GM18505 (cell line): Measurements from ENCODE around the gene SMOC2.

Source experiments
- ATAC-seq: cut with Tn5 transposase; IDR thresholded peaks from one replicate; pipeline ENCODE4 v1.9.1; 2021; ENCODE audit not compliant: unreplicated experiment
- POLR2A ChIP-seq: IDR thresholded peaks from 4 replicates; pipeline ENCODE4 v1.6.1; 2011; ENCODE audit warnings: borderline replicate concordance; ENCODE audit not compliant: insufficient read depth, insufficient read length; ENCODE audit errors: extremely low read depth

Gene SMOC2

DNA sequence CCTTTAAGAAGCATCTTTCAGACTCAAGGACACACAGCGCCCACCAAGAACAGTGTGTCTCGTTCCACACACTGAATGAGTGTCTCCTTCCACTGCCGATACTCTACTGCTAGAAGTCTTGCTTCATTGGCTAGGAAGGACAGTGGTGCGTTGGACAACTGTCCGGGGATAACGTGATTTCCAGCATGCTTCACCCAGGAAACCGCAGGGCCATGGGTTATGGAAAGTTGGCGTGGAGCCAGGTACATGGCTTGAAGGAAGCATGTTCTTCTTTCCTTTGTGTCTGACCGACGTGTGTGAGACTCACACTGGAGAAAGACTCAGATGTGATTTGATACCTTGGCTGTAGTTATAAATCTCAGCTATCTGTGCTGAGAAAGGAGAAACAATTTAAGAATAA, 73.2 kb downstream of the SMOC2 start:
- TF ChIP-seq POLR2A: no peak
- no peak for ATAC-seq

DNA sequence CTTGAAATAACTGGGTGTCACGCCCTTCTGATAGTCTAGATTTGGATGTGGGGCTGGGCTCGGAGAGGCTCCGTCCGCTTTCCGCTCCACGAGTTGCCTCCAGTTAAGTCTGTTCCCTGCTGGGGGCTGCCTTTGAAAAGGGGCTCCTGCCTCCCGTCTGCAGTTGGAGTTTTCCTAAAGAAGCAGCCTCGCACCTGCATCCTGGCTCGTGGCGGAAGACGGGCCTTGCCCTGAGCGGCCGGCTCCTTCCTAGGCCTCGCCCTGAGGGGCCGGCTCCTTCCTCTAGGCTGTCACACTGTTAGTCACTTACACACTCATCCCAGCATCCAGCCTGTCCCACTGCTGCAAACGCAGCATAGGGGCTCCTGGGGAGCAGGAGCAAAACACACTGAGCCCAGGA, 74.4 kb downstream of the SMOC2 start:
- TF ChIP-seq POLR2A: no peak
- no peak for ATAC-seq

DNA sequence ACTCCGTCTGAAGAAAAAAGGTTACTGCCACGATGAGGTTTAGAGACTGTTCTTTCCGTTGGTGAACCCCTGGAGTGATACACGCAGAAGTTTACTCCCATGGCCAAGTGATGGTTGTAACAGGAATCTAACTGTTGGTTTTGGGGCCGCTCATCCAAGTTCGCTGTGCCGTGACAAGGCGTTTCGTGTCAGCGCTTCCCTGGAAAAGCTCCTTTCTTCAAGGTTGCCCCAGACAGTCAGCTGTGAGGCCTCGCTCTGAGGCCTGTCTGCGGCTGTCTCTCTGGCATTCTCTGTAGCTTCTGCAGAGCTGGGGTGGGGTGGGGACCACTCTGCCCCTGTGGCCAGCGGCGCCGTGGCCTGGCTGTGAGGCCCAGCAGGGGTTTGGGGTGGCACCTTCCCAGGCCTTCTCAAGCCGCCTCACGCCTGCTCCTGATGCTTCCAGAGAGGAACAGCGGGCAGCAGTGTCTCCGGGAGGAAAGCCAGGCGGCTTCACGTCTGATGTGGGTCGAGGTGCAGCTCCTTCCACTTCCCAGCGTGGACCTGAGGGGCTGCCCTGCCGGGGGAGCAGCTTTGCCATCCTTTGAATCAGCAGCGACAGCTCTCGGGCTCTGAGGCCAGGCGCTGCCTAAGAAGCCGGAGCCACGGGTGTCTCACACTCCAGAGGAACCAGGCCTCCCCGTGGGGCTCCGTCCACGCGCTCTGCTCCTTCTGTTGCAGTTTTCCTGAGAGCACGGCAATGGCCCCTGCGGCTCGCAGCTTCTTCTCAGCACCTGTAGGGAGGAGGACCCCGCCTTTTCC, 76.2 kb downstream of the SMOC2 start:
- no peak for ATAC-seq
- TF ChIP-seq POLR2A: no peak

DNA sequence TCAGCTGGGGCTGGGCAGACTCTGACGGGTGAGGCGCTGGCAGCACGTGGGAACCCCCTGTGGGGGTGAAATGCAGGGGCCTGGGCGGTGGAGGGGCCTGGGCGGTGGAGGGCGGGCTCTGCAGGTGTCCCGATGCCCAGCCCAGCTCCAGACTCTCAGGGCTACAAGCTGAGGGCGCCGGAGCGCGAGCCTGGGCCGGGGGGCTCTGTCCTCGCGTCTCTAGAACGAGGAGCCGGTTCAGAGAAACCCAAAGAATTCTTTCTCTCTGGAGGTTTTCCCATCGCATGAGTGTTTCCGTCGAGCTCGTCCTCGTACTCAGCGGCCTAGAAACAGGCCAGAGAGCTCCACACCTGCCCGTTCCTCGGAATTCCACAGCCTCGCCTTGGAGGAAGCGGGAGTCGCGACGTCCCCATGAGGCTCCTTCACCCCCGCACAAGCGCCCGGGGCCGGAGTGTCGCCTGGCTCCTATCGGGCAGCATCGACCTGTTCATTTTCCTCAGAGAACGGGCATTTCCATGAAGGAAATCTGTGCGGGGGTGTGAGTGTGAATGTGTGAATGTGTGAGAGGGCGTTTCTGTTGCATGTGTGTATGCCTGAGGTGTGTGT, 76.9 kb downstream of the SMOC2 start:
- ATAC-seq: no peak
- no peak for TF ChIP-seq POLR2A

DNA sequence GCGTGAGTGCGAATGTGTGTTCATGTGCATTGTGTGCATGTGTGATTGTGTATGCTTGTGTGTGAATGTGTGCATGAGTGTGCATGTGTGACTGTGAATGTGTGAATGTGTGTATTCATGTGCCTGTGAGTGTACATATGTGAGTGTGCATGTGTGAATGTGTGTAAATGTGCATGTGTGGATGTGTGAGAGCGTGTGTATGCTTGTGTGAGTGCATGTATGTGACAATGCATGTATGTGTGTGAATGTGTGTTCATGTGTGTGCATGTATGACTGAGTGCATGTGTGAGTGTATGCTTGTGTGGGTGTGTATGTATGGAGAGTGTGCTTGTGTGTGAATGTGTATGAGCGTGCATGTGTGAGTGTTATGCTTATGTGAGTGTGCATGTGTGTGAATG, 77.4 kb downstream of the SMOC2 start:
- TF ChIP-seq POLR2A: no peak
- ATAC-seq: no peak

DNA sequence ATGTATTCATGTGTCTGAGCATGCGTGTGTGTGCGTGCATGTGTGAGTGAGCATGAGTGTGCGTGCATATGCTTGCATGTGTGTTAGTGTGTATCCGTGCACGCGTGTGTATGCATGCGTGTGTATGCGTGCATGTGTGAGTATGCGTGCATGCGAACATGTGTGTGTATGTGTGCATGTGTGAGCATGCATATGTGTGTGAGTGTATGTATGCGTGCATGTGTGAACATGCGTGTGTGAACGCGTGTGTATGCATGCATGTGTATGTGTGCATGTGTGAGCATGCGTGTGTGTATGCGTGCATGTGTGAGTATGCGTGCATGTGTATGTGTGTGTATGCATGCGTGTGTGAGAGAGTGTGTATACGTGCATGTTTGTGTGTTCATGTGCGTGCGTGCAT, 77.9 kb downstream of the SMOC2 start:
- no peak for ATAC-seq

DNA sequence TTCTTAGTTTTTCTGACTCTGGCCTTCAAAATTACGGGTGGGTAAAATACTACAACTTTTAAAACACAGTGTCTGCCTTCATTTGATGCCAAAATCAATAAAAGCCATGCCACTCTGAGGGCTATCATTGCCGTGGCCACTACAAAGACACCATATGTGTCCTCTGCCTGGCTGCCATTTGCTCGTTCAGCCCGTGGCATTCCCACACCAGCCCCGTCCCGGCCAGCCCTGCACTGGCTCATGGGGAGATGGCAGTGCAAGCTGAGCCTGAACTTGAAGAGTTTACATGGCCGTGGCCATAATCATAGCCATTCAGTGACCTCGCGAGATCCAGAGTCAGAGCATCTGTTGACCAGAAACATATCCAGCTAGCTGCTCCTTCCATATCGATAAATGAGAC, 79.2 kb downstream of the SMOC2 start:
- TF ChIP-seq POLR2A: no peak
- no peak for ATAC-seq

More for the DNA sequence above, 77.9 kb downstream of the SMOC2 start:
- TF ChIP-seq POLR2A: no peak

DNA sequence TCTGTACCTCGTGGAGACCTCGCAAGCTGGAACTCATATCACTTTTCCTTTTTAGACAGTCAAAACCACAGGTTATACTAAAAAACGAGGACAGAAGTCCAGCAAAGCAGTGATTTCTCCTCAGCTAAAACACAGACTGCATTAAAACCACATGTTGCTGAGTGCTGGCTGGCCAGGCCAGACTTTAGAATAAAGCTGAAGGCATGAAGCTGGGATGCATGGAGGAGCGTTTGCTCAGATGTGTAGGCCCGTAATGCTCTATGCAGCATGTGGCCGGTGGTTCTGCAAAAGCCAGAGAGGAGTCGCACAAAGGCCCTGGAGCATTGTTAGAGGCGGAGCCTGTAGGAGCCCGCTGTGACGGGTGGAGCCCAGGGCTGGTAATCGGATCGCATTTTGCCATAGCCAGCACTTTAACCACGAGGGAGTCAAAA, 83.6 kb downstream of the SMOC2 start:
- no peak for TF ChIP-seq POLR2A
- no peak for ATAC-seq

DNA sequence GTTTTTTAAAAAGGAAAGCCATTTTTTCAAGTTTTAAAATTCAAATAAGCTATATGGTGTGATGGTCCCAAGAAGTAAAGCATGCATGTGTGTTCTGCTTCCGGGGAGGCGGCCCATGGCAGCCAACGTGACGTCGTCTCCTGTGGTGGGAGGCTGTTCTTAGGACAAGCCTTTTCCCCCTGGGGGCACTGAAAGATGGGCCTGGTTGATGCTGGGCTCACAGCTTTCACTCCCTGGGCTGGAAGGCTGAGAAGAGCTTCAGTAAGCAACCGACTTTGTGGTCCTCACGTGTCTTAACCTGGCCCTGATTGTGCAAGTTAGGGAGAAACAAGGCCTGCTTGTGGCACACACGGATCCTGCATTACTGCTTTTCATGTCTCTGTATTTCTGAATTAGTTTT, 84.1 kb downstream of the SMOC2 start:
- TF ChIP-seq POLR2A: no peak
- ATAC-seq: no peak

DNA sequence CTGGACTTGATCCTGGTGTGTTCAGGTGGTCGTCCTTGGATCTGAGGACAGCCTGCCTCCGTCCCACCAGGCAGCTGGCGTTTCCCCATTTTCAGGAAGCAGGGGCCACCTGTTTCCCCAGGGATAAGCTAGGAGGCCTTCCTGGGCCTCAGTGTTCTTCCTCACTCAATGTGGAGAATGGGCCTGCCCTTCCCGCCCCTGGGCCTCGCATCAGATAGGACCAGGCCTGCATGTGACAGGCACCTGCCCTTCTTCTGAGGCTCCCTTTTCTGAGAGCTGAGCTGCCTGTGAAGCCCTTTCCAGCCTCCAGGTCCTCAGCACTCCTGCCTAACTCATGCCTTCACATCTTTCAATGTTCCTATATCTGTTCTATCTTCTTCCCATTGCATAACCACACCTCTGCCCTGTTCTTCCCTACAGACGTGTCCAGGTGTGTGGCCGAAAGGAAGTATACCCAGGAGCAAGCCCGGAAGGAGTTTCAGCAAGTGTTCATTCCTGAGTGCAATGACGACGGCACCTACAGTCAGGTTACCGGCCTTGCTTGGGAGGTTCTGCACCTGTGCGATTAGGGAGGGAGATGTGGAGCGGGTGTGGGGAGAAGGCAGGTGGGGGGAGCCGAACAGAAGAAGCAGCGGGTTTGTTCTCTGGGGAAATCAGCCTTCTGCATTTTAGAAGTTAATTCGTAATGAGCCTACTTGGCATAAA, 85.1 kb downstream of the SMOC2 start:
- no peak for ATAC-seq
- TF ChIP-seq POLR2A: no peak

DNA sequence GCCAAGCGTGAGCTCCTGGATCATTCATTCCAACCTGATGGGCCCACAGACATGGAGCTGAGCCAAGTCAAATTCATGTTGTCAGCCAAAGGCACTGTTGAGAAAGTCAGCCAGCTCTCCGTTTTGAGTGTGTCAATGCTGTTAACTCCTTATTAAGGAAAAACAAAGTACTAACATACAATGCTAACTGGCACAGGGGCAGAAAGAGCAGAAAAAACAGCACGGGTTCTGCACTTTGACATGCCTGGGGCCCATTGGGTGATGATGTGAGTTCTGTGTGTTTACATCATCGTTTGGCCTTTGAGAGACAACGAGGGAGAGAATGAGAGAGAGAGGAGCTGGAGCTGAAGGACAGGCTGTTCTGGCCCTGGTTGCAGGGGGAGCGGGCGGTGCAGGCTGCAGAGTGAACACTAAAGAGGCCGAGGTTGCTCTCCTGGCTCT, 85.9 kb downstream of the SMOC2 start:
- no peak for ATAC-seq
- TF ChIP-seq POLR2A: no peak

DNA sequence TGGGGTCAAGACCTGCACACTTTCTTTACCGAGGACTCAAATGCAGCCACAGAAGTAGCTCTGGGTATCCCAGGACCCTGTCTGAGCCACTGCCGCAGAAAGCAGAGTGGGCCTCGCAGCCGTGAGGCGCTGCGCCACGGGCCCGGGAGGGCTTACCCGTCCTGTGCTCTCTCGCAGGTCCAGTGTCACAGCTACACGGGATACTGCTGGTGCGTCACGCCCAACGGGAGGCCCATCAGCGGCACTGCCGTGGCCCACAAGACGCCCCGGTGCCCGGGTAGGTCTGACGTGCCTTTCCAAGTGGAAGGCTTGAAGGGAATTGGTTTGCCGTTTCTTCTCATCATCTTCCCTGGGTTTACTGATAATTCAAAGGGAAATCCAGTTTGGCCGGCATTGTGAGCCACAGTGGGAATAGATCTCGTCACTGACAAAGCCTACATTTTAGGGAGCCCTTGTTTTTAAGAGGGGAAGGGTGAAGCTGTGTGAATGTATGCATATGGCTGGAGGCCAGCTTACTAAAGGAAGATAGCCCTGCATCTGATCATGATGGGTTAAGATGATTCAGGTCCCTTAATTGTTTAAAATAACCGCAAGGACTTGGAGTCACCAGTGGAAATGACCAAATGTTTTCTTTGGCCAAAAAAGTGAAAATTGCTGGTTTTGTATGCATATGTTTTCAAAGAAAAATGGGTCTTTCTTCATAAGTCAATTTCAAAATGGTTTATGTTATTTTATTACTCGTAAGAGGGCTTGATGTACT, 86.6 kb downstream of the SMOC2 start:
- no peak for TF ChIP-seq POLR2A
- ATAC-seq: no peak

DNA sequence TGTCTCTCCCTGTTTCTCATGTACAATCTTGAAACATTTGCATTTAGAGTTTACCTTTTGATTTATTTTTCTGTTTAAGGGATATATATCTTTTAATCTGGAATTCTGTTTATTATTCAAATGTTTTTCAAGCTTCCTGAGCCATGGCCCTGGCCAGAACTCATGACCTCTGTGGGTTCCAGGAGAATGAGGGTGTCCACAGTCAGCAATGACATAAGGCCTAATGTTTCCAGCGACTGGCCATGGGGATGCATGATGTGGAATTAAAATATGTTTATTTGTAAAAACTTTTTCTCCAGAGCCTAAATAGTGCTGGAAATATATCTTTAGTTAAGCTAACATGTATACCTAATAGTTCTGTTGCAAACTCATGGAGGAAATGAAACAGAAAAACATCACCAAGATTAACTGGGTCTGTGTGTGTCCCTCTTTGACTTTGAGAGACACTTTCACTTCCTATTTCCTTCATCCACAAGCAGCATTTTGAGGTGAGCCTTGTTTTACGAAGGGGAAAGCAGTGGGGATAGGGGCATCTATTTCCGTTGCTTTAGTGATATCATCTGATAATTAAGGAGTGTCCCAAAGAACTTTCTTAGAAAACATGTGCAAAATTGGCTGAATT, 87.6 kb downstream of the SMOC2 start:
- ATAC-seq: no peak
- no peak for TF ChIP-seq POLR2A
